NOMO-1 treated with DMSO at 0.1 percent for 48 hours (cell line): ENCODE data around the gene IDH3A.
A peak's percentile ranks its signal among the peaks of the same experiment; 100 is the strongest.
"Not testable (repeated sequence)": the region's sequence is repeated elsewhere in the genome, so short reads cannot be mapped to it uniquely, and the experiment has no call there.

Experiments used
- DNase-seq: peaks from one replicate; lab custom pipeline; 2025; ENCODE audit not compliant: unreplicated experiment; lab: John Stamatoyannopoulos, UW

IDH3A gene

DNA sequence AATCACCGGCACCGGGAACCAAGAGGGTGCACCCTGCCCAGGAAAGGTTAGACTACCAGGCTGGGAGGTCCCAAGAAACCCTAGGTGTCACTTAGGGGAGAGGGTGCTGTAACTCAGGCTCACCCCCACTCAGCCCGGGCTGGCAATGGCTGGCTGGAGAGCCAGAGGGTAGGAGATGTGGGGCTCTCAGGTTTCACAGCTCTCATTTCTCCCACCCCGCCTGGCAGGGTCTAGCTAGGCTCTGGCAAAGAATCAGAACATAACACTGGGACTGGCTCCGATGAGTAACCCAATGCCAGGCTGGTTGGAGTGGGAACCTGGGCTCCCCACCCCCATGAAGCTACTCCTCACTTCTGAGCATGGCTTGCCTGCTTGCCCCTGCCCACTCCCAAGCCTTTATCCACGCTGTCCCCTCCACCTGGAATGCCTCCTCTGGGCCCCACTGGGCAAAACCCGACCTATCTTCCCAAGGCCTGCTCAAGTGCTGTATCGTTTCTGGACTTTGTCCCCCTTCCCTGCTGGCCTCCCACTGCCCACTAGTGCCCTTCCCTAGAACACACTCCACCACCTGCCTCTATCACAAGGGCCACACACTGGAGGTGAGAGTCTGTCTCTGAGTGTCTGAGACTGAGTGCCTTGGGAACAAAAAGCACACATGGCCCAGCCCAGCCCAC, 19.9 kb upstream of the IDH3A start:
- DNase-seq = no peak

- no peak for DNase-seq
Measured at GRCh38 chr15:78129751-78130287, 19.3 kb upstream of the IDH3A start.

DNA sequence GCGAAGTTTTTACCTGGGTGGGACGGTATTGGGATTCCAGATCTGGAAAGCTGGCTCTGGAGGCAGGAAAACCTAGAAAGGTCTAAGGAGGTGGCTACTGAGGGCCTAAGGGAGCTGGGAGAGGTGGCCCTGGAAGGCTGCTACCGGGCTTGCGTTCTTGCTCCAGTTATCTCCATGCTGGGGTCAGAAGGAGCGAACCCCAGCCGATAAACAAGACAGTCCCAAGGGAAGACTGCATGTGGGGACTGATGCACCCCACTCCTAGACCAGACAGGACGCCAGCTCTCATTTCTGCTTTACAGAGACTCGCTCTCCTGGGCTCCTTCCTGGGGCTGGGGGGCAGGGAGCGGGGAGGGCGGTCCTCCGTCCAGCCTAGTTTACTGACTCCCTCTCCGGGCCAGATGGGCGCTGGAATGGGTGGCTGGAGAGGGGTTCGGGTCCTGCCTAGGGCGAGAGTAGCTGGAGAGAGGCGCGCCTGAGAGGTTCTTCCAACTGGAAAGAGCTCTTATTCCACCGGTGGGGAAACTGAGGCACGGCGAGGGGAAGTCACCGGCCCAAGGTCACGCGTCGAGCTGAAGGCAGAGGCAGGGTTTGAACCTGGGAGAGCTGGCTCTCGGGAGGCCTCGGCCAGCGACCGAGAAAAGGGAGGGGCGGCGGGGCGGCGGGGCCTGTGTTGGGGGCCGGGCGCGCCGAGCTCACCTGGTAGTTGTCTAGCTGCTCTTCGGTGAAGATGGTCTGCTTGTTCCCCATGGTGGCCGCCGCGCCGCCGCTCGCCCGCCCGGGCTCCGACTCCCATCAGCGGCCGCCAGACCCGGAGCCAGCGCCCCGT, 18.5 kb upstream of the IDH3A start:
- DNase-seq = no peak

DNA sequence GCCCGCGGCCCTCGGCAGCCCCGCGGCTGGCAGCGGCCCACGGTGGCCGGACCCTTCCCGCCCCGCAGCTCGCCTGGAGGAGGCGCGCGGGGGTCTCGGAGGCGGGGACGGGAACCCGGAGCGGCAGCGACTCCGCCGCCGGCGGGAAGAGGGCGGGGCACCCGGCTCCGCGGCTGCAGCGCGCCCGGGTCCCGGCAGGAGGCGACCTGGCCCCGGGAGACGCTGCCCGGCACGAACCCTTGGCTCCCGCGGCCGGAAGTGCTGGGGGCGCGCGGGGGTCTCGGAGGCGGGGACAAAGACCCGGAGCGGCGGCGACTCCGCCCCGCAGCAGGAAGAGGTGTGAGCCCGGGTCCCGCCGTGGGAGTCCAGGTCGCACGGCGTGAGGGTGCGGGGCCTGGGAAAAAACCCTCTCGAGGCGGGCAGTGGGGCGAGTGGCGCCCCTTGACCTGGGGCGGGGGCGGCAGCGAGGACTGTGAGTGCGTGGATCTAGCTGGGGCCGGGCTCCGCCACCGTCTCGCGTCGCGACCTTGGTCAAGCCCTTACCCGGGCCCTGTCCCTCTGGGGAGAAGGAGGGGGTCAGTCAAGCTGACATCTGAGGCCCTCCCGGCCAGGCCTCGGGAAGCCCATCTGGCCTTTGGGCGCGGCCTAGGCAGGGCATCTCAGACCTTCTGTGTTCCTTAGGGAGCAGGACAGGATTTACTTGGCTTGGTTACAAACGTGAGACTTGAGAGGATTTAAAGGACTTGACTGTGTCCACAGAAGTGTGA, 17.7 kb upstream of the IDH3A start, which contains the start of gene CIB2:
Gene CIB2, minus strand, starts transcription at position 151 of the 767 bp plus-strand sequence. CDS start 230 bp downstream, outside the sequence.
- peak; percentile 58 for DNase-seq

GRCh38 chr15:78133801-78134200, 15.4 kb upstream of the IDH3A start:
- no peak for DNase-seq

DNA sequence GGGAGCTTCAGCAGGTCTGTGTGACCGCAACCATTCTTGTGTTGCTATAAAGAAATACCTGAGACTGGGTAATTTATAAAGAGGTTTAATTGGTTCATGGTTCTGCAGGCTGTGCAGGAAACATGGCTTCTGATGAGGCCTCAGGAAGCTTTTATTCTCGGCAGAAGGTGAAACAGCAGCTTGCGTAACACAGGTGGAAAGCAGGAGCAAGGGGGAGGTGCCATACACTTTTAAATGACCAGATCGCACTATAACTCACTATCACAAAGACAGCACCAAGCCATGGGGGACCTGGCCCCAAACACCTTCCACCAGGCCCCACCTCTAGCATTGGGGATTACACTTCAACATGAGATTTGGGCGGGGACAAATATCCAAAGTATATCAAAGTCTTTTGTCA, 9.6 kb upstream of the IDH3A start:
- DNase-seq = no peak

GRCh38 chr15:78140292-78140691, 8.9 kb upstream of the IDH3A start:
- DNase-seq = no peak

DNA sequence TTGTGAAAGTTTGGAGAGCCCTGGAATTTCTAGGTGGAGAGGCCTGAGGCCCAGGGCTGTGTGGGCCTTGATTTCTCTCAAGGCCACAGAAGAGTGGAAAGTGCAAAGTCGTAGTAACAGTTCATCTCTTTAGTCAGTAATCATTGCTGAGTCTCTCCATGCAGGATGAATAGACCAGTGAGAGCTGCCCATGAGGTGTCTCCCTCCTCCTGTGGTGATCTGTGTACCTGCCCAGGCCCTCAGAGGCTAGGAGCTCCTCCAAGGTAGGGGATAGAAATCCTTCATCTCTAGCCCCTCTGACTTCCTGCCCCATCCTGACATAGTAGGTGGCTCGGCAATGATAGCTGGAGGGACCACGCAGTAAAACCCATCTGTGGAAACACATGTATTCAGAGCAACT, 6.8 kb upstream of the IDH3A start:
- DNase-seq = no peak

DNA sequence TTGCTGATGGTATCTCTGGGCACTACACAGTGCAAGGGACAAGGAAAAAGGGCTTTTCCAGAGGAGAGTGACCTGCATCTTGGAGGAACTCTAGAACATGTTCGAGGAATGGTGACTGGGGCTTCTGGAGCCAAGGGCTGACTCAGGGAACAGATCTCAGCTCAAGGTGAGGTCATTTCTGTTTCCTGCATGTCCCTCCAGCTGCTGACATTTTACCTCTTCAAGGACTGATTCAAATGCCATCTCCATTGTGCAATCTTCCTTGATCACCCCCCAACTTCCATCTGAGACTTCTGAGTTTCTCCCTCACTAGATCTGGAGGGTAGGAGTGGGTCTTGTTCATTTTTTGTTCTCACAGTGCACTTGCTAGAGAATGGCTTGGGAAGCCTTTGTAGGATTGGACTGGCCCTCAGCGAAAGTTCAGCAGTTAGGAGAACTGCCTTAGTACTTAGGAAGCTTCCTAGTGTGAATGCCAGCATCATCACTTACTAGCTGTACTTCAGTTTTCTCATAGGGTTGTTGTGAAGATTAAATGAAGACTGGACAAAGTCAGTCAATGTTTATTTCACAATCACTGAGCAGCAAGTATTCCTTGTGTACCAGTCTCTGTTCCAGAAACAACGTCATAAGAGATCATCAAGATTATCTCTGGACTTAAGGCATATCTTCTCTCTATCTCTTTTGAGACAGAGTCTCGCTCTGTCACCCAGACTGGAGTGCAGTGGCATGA, 2.6 kb upstream of the IDH3A start:
- no peak for DNase-seq

GRCh38 chr15:78147566-78147965, 1.6 kb upstream of the IDH3A start:
- no peak for DNase-seq

DNA sequence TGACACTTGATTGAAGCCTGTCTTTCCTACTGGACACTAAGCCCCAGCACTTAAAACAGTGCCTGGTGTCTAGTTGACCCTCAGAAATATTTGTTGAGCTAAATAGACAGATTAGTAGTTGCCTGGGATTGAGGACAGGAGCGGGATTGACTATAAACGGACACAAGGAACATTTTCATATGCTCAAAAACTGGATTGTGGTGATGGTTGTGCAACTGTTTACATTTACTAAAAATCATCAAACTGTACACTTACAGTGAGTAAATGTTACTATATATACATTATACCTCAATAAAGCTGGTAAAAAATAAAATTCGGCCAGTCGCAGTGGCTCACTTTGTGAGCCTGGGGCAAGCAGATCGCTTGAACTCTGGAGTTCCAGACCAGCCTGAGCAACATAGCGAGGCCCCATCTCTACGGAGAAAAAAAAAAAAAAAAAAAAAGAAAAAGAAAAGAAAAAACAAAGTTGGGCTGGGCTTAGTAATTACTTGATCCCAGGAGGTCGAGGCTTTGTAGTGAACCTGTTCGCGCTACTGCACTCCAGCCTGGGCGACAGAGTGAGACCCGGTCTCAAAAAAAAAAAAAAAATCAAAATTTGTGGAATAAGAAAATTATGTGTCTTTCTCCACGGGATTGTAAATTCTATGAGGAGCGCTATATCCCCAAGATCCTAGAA, 632 bp upstream of the IDH3A start:
- DNase-seq = no peak

DNA sequence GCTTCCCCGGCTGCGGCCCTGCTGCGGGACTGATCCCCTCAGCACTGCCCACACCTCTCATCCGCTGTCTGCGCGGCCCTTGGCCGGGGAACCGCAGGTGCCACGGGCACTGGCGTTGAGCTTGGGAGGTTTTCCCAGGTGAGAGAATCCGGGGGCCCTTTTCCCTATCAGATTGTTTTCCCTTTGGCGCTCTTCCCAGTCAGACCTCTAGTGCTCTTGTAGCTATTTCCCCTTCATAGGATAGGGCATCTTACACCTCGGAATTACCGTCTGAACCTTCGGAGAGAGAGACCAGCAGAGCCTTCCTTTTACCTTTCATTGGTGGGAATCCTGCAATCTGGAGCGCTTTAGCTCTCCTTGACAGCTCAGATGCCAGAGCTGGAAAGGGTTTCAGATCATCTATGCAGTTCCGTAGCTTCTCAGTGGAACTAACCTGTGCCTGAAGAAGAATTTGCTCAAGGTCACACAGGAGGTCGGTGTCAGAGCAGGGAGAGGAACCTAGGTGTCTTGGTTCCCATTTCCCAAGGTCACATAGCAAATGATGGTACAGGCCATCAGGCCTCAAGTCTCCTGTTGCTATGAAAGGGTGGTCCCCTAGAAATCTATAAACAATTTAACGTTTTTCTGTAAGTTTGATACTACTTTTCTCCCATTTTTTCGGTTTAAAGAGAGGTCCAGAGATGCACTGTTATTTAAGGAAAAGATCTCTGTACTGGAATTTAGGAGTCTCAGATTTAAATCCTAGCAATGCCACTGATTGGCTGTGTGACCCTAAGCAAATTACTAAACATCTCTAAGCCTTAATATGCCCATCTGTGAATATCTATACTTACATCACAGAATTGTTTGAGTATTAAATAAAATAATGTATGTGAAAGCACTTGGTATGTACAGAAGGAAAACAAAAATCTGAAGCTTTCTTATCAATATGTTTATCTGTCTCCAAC, 916 bp downstream of the IDH3A start:
- no peak for DNase-seq

GRCh38 chr15:78151075-78151474, 1.9 kb downstream of the IDH3A start:
- not testable (repeated sequence) for DNase-seq

DNA sequence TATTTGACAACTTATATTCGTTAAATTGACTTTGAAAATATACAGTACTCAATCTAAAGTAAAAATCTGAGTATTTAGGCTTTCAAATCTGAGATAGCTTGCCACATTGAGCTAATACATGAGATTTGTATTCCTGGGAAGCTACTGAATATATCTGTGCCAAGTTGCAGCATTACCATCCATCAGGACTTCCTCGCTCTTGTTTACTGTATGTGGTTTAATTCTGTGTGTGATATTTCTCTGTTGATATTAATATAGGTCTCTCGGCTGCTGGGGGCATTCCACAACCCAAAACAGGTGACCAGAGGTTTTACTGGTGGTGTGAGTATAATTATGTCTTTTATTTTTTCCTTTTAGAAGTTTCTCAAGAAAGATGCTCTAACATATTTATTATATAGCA, 5.8 kb downstream of the IDH3A start:
- no peak for DNase-seq

DNA sequence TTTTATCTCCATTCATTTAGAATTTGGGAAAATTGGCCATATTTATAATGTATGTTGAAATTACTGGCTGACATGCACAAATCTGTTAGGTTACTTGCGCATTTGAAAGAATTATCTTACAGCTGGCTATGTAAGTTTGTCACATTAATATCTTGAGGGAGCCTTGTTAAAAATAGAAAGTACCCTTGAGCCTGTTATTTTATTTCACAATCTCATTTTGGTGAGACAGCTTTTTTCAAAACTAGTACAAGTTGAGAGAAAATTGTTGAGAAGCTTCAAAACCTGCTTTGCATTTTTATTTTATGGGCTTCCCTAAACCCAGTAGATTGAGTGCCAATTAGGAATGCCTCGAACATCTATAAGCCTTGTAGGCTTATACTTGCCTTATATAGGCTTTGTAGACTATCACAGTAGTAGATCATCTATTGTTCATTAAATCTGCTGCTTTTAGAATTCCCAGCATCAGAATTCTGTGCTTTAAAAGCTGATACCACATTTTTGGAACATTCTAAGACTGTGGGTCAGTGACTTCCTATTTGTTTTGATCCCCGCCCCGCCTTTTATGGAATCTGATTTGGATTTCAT, 6.3 kb downstream of the IDH3A start:
- peak; percentile 27 for DNase-seq

GRCh38 chr15:78156653-78157052, 7.5 kb downstream of the IDH3A start:
- no peak for DNase-seq

- DNase-seq = no peak
Measured at GRCh38 chr15:78157203-78157602, 8.0 kb downstream of the IDH3A start.

- DNase-seq = no peak
Measured at GRCh38 chr15:78159395-78159794, 10.2 kb downstream of the IDH3A start.

DNA sequence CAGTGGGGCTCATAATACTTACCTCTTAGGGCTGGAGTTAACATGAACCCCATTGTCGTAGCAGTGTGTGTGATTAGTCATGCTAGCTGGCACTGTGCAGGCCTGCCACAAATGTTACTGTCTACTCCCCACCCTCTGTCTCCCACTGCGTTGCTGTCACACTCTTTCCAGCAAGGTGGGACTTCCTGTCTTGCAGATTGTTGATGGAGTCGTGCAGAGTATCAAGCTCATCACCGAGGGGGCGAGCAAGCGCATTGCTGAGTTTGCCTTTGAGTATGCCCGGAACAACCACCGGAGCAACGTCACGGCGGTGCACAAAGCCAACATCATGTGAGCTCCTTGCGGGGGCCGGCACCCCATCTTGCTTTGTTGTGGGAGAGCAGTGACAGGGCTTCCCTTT, 12.9 kb downstream of the IDH3A start:
- no peak for DNase-seq
